SU-DHL-6 (cell line): ENCODE measurements around the gene TNKS1BP1.
"Not testable (repeated sequence)": the region's sequence is repeated elsewhere in the genome, so short reads cannot be mapped to it uniquely, and the experiment has no call there.

Source experiments
- H2AFZ ChIP-seq: fragments of 200-600 bp; sonication (generic); 2 replicates; pipeline ENCODE4 v1.6.1; 2014; ENCODE audit warnings: low read depth, mild to moderate bottlenecking, moderate library complexity, mixed read lengths, antibody characterized with exemption, low read length; ENCODE audit not compliant: severe bottlenecking
- H3F3A ChIP-seq: fragments of 200-600 bp; shearing (Covaris generic); 2 replicates; pipeline ENCODE4 v1.6.0; 2016; ENCODE audit warnings: antibody characterized with exemption, mild to moderate bottlenecking; ENCODE audit not compliant: insufficient read depth
- H3K27ac ChIP-seq: fragments of 200-600 bp; sonication (generic); 2 replicates; pipeline ENCODE4 v1.5.1; 2016; ENCODE audit warnings: low read depth, mild to moderate bottlenecking, low read length, moderate library complexity, mixed read lengths
- H3K27me3 ChIP-seq: fragments of 200-600 bp; sonication (generic), shearing (Covaris generic); 2 replicates; pipeline ENCODE4 v1.6.0; 2014; ENCODE audit warnings: mild to moderate bottlenecking, low read length
- H3K36me3 ChIP-seq: fragments of 200-600 bp; sonication (generic); 2 replicates; pipeline ENCODE4 v1.6.1; 2014; ENCODE audit warnings: mild to moderate bottlenecking, low read length, mixed read lengths
- H3K4me2 ChIP-seq: fragments of 300-600, 200-600 bp; shearing (Covaris generic), sonication (generic); 2 replicates; pipeline ENCODE4 v1.6.0; 2014; ENCODE audit warnings: low read length, low read depth, mild to moderate bottlenecking; ENCODE audit not compliant: poor library complexity, severe bottlenecking
- H3K4me3 ChIP-seq: fragments of 200-600 bp; sonication (generic); 2 replicates; pipeline ENCODE4 v1.5.1; 2014; ENCODE audit warnings: antibody characterized with exemption, low read length, mild to moderate bottlenecking, mixed read lengths; ENCODE audit not compliant: insufficient read depth, poor library complexity, severe bottlenecking
- H3K79me2 ChIP-seq: fragments of 200-600 bp; sonication (generic); 2 replicates; pipeline ENCODE4 v1.6.1; 2014; ENCODE audit warnings: mild to moderate bottlenecking, low read length, moderate library complexity; ENCODE audit not compliant: insufficient read depth
- H3K9ac ChIP-seq: fragments of 200-600 bp; sonication (generic); 2 replicates; pipeline ENCODE4 v1.7.0; 2014; ENCODE audit warnings: mild to moderate bottlenecking, low read length
- H3K9me2 ChIP-seq: fragments of 200-600 bp; sonication (generic); replicated peaks from 2 replicates; pipeline ENCODE4 v1.6.1; 2014; ENCODE audit warnings: low read length; ENCODE audit not compliant: insufficient read depth
- H3K9me3 ChIP-seq: fragments of 200-600 bp; sonication (generic); 2 replicates; pipeline ENCODE4 v1.6.1; 2014; ENCODE audit warnings: low read length, mixed read lengths; ENCODE audit not compliant: insufficient read depth
- H4K20me1 ChIP-seq: fragments of 200-600 bp; sonication (generic); 2 replicates; pipeline ENCODE4 v1.6.1; 2014; ENCODE audit warnings: low read depth, mild to moderate bottlenecking, antibody characterized with exemption, low read length, moderate library complexity, mixed read lengths
- CTCF ChIP-seq: fragments of 200-600 bp; sonication (generic); IDR thresholded peaks from one replicate; pipeline ENCODE4 v1.5.1; 2017; ENCODE audit warnings: antibody characterized with exemption, mild to moderate bottlenecking, low read length, moderate library complexity; ENCODE audit not compliant: insufficient read depth, poor library complexity, severe bottlenecking
- EZH2phosphoT487 ChIP-seq: fragments of 200-600 bp; sonication (generic), shearing (Covaris generic); conservative IDR thresholded peaks from 2 replicates; pipeline ENCODE4 v1.6.1; 2018; ENCODE audit warnings: mild to moderate bottlenecking, antibody characterized with exemption, low read length, moderate library complexity, mixed read lengths

The TNKS1BP1 gene

DNA sequence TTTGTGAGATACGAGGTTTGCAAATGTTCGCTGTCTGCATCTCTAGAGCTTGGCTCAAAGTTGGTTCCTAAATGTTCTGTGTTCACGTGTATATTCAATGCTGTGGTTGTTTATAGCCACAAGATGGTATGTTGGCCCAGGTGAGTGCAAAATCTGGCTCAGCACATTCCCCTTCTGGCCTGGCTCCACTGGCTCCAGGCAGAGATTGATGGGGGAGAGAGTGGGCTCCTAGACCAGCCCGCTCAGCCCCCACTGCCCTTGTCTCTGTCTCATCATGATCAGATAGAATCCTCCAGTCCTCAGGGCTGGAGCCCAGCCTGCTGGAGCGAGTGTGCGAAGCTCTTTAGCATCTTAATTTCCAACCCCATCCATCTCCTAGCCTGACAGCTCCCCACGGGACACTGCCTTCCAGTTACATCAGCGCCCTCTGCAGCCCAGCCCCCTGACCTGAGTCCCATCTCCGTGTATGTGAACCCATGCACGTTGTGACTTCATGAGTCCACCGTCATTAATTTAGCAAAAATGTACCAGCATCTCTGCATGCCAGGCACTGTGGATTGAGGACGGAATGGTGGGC lies 15.4 kb upstream of the TNKS1BP1 start:
- Histone ChIP-seq H3K27me3 (no peaks in the 10 kb centered on the region), H3K27ac (no peak overlapping the region), H4K20me1 (no peaks in the 10 kb centered on the region), H2AFZ (no peak overlapping the region), H3K36me3 (no peaks in the 10 kb centered on the region), H3K9ac (no peak overlapping the region), H3K79me2 (peaks cover 4% of the 10 kb centered on the region), H3K4me3 (no peak overlapping the region), H3F3A (no peaks in the 10 kb centered on the region), H3K9me2 (no peaks in the 10 kb centered on the region), H3K4me2 (no peak overlapping the region), H3K9me3 (no peaks in the 10 kb centered on the region)
- TF ChIP-seq EZH2phosphoT487 = no peak
- TF ChIP-seq CTCF = no peak

DNA sequence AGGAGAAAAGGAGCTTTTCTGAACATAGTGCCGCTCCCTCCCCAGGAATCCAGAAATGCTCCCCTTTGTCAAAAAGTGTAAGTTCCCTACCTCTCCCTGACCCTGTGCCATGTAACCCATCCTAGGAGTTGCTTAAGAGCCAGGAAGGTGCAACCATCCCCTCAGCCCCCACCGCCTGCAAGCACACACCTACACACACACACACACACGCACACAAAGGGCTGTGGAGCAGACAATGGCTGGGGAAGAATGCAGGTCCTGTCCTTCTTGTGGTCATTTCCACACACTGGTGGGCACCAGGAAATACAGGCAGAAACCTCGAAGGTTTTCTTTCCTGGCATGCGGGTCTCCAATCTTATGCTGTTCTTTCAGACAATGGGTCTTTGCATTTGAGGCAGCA lies 14.6 kb upstream of the TNKS1BP1 start:
- H3K9me2 ChIP-seq = no peaks in the 10 kb centered on the region
- H3K9me3 ChIP-seq = no peaks in the 10 kb centered on the region
- no peak overlapping the region for H2AFZ ChIP-seq
- no peak overlapping the region for H3K4me2 ChIP-seq
- H3K4me3 ChIP-seq = no peak overlapping the region
- H3F3A ChIP-seq = no peaks in the 10 kb centered on the region
- H3K79me2 ChIP-seq = peaks cover 12% of the 10 kb centered on the region
- no peaks in the 10 kb centered on the region for H3K36me3 ChIP-seq
- TF ChIP-seq CTCF = no peak
- no peak for TF ChIP-seq EZH2phosphoT487
- H3K27ac ChIP-seq = no peak overlapping the region
- no peaks in the 10 kb centered on the region for H4K20me1 ChIP-seq
- no peaks in the 10 kb centered on the region for H3K27me3 ChIP-seq
- no peak overlapping the region for H3K9ac ChIP-seq

DNA sequence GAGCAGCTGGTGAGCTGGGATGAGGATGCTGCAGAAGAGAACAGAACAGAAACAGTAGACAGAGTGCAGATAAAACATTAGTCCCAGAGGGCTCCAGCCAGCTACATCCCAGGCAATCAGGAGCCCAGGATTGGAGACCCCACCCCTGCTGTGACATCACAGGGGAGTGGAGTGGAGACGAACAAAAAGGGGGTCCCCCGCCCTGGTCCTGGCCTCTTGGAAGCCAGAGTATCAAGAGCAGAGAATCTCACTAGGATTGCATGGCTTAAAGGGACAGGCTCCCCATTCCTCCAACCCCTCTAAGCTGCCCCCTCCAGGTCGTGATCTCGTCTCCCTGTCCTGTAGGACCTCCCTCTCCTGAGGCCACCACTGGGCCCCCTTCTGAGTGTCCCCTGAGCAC lies 13.4 kb upstream of the TNKS1BP1 start, which contains the start of gene P2RX3:
TSS of gene P2RX3 (plus strand) at position 211 of the 400 bp plus-strand sequence. CDS start 199 bp downstream, outside the sequence.
- Histone ChIP-seq H2AFZ (no peak within 1 kb of the TSS), H3K27me3 (no peaks in the 10 kb centered on the region), H3K4me2 (no peak within 1 kb of the TSS), H3K36me3 (peaks cover 4% of the 10 kb centered on the region), H3K9me3 (no peaks in the 10 kb centered on the region), H3K79me2 (peaks cover 24% of the 10 kb centered on the region), H3F3A (no peaks in the 10 kb centered on the region), H3K4me3 (no peak within 1 kb of the TSS), H4K20me1 (no peaks in the 10 kb centered on the region), H3K27ac (no peak within 1 kb of the TSS), H3K9ac (no peak within 1 kb of the TSS), H3K9me2 (no peaks in the 10 kb centered on the region)
- no peak for TF ChIP-seq EZH2phosphoT487
- no peak for TF ChIP-seq CTCF

GRCh38 chr11:57336856-57337255 lies 12.1 kb upstream of the TNKS1BP1 start:
- peaks cover 30% of the 10 kb centered on the region for H3K79me2 ChIP-seq
- H3K36me3 ChIP-seq, H3K9me3 ChIP-seq, H3K9me2 ChIP-seq, H3K4me3 ChIP-seq, H3F3A ChIP-seq, H3K4me2 ChIP-seq, H4K20me1 ChIP-seq, H3K27ac ChIP-seq, H3K27me3 ChIP-seq: not testable (repeated sequence)
- H2AFZ ChIP-seq = peak overlapping the region; percentile 87
- peak overlapping the region; percentile 88; the same call in 1 of the 2 replicates for H3K9ac ChIP-seq
